Uterus (tissue), 2 donors: ENCODE results near the gene ZNF550.

Source experiments
- CTCF ChIP-seq, 4 experiments: fragments of 200-600 bp in 2 of 4; fragments of 450-650 bp in 2 of 4; sonication (generic) in 2 of 4; IDR thresholded peaks; one replicate each; pipeline ENCODE4 v1.5.1; 2016 to 2019; ENCODE audit warnings: antibody characterized with exemption in 4 of 4, mild to moderate bottlenecking in 2 of 4, moderate library complexity in 1 of 4
- POLR2A ChIP-seq, 2 donors: fragments of 450-650 bp; IDR thresholded peaks; one replicate each; pipeline ENCODE4 v1.6.1; 2016; ENCODE audit warnings: antibody characterized with exemption in 2 of 2, mild to moderate bottlenecking in 1 of 2, moderate library complexity in 1 of 2

- no peak for TF ChIP-seq CTCF (IDR thresholded peaks at IDR 0.05)
- TF ChIP-seq POLR2A (IDR thresholded peaks at IDR 0.05), result no peak
Measured at GRCh38 chr19:57606931-57607330, 47.3 kb upstream of the ZNF550 start.
